Osteoblast (primary cell): ENCODE data around the gene MMP20. TPM values are rescaled to one million over a fixed set of nuclear protein-coding genes. Genes with fewer than 3 reads are reported as not detected.

Experiments used
- DNase-seq: peaks from one replicate; pipeline ENCODE4 v3.0.0; 2011; ENCODE audit warnings: low spot score, mixed read lengths; ENCODE audit not compliant: insufficient read length; ENCODE audit errors: missing footprints
- H2AFZ ChIP-seq: 2 replicates; pipeline ENCODE4 v1.6.0; 2011; ENCODE audit warnings: mild to moderate bottlenecking, low read length
- H3K27ac ChIP-seq: 2 replicates; pipeline ENCODE4 v1.5.1; 2011; ENCODE audit warnings: mild to moderate bottlenecking, low read depth, low read length, moderate library complexity
- H3K27me3 ChIP-seq: 2 replicates; pipeline ENCODE4 v1.6.0; 2012; ENCODE audit warnings: mild to moderate bottlenecking, control low read depth, inconsistent platforms, low read length, moderate library complexity; ENCODE audit not compliant: insufficient read depth
- H3K36me3 ChIP-seq: 2 replicates; pipeline ENCODE4 v1.5.1; 2011; ENCODE audit warnings: mild to moderate bottlenecking, low read length, control low read depth, moderate library complexity; ENCODE audit not compliant: insufficient read depth
- H3K4me1 ChIP-seq: 2 replicates; pipeline ENCODE4 v1.5.1; 2011; ENCODE audit warnings: mild to moderate bottlenecking, low read length, control low read depth, moderate library complexity; ENCODE audit not compliant: insufficient read depth
- H3K4me2 ChIP-seq: 2 replicates; pipeline ENCODE4 v1.6.0; 2011; ENCODE audit warnings: mild to moderate bottlenecking, low read length; ENCODE audit not compliant: insufficient read depth
- H3K4me3 ChIP-seq: fragments of 200-600 bp; sonication (generic); 3 replicates; pipeline ENCODE4 v1.5.1; 2012; ENCODE audit warnings: mild to moderate bottlenecking, low read length, inconsistent platforms; ENCODE audit not compliant: insufficient read depth
- H3K79me2 ChIP-seq: 2 replicates; pipeline ENCODE4 v1.6.0; 2012; ENCODE audit warnings: mild to moderate bottlenecking, low read length, control low read depth, inconsistent platforms; ENCODE audit not compliant: insufficient read depth
- H3K9me3 ChIP-seq: 2 replicates; pipeline ENCODE4 v1.5.1; 2011; ENCODE audit warnings: low read depth, low read length, control low read depth
- H4K20me1 ChIP-seq: 2 replicates; pipeline ENCODE4 v1.6.0; 2012; ENCODE audit warnings: mild to moderate bottlenecking, low read length, control low read depth; ENCODE audit not compliant: insufficient read depth
- CTCF ChIP-seq: IDR thresholded peaks from 2 replicates; pipeline ENCODE4 v1.5.1; 2011; ENCODE audit warnings: mild to moderate bottlenecking, low read depth, low read length, moderate library complexity; ENCODE audit errors: extremely low read depth
- total RNA-seq: library from RNA; depleted of rRNA; stranded (reverse); fragments of >200 nt; gene quantifications from 2 replicates; pipeline ENCODE4 v1.2.3, GENCODE V29; 2012

The MMP20 gene
- total RNA-seq, 1 donor, result not detected

GRCh38 chr11:102575012-102575411 lies 50.1 kb downstream of the MMP20 start:
- no peak for DNase-seq
- Histone ChIP-seq H3K4me1 (peaks cover 3% of the 10 kb centered on the region), H3K4me3 (no peak overlapping the region), H3K27ac (no peak overlapping the region), H3K9me3 (no peaks in the 10 kb centered on the region), H3K27me3 (no peaks in the 10 kb centered on the region), H4K20me1 (no peaks in the 10 kb centered on the region), H3K79me2 (no peaks in the 10 kb centered on the region), H2AFZ (no peak overlapping the region), H3K36me3 (no peaks in the 10 kb centered on the region), H3K4me2 (no peak overlapping the region)
- TF ChIP-seq CTCF, result no peak

GRCh38 chr11:102573851-102574250 lies 51.3 kb downstream of the MMP20 start:
- no peak for TF ChIP-seq CTCF

GRCh38 chr11:102572554-102573220 lies 52.4 kb downstream of the MMP20 start:
- Histone ChIP-seq H3K36me3 (no peaks in the 10 kb centered on the region), H3K27ac (no peak overlapping the region), H3K4me3 (no peak overlapping the region), H2AFZ (no peak overlapping the region), H3K4me2 (no peak overlapping the region), H3K79me2 (no peaks in the 10 kb centered on the region), H4K20me1 (no peaks in the 10 kb centered on the region), H3K27me3 (no peaks in the 10 kb centered on the region), H3K4me1 (no peaks in the 10 kb centered on the region), H3K9me3 (no peaks in the 10 kb centered on the region)
- no peak for DNase-seq
- no peak for TF ChIP-seq CTCF

More at GRCh38 chr11:102573851-102574250, 51.3 kb downstream of the MMP20 start:
- no peak for DNase-seq
- Histone ChIP-seq H3K27me3 (no peaks in the 10 kb centered on the region), H2AFZ (no peak overlapping the region), H3K4me2 (no peak overlapping the region), H3K36me3 (no peaks in the 10 kb centered on the region), H3K9me3 (no peaks in the 10 kb centered on the region), H3K27ac (no peak overlapping the region), H4K20me1 (no peaks in the 10 kb centered on the region), H3K79me2 (no peaks in the 10 kb centered on the region), H3K4me3 (no peak overlapping the region), H3K4me1 (no peaks in the 10 kb centered on the region)

- H3K4me1 ChIP-seq, result peaks cover 3% of the 10 kb centered on the region
- no peaks in the 10 kb centered on the region for H4K20me1 ChIP-seq
- no peak for TF ChIP-seq CTCF
- H3K79me2 ChIP-seq, result no peaks in the 10 kb centered on the region
- H3K36me3 ChIP-seq, result no peaks in the 10 kb centered on the region
- H3K27me3 ChIP-seq, result no peaks in the 10 kb centered on the region
- no peak overlapping the region for H3K27ac ChIP-seq
- no peak overlapping the region for H2AFZ ChIP-seq
- no peaks in the 10 kb centered on the region for H3K9me3 ChIP-seq
- no peak overlapping the region for H3K4me3 ChIP-seq
- H3K4me2 ChIP-seq, result no peak overlapping the region
- no peak for DNase-seq
Measured at GRCh38 chr11:102568851-102569250, 56.3 kb downstream of the MMP20 start.
